SK-N-SH (cell line): ENCODE measurements around the gene ZSCAN10. TPM values are rescaled to one million over a fixed set of nuclear protein-coding genes. Genes with fewer than 3 reads are reported as not detected.
"Not testable (repeated sequence)": the region's sequence is repeated elsewhere in the genome, so short reads cannot be mapped to it uniquely, and the experiment has no call there.

Experiments used
- CTCF ChIA-PET: fragments of 300-600, 350-600 bp; formaldehyde crosslinking; extraction: SDS; loops from one replicate; lab custom pipeline; 2021; lab: Yijun Ruan, JAX
- POLR2A ChIA-PET: fragments of 350-600 bp; sonication (Branson Sonifier 250); formaldehyde crosslinking; extraction: SDS; loops from one replicate; lab custom pipeline; 2020; ENCODE audit warnings: antibody characterized with exemption, inconsistent platforms; lab: Yijun Ruan, JAX
- DNase-seq: peaks from one replicate; pipeline ENCODE4 v3.0.0; 2012
- H2AFZ ChIP-seq: fragments of 200-600 bp; sonication (generic); 2 replicates; pipeline ENCODE4 v1.8.1; 2016; ENCODE audit warnings: antibody characterized with exemption, mild to moderate bottlenecking, low read depth
- H3F3A ChIP-seq: fragments of 200-600 bp; sonication (generic); replicated peaks from 2 replicates; pipeline ENCODE3; 2016; ENCODE audit warnings: antibody characterized with exemption, mild to moderate bottlenecking; ENCODE audit not compliant: insufficient read depth
- H3K27ac ChIP-seq, 2 experiments: fragments of 200-500 bp in 1 of 2; fragments of 200-600 bp in 1 of 2; sonication (Bioruptor generic) in 1 of 2; sonication (generic), shearing (Covaris generic) in 1 of 2; 2 replicates each; pipeline versions ENCODE4 v1.5.1 to v1.6.1; 2014 to 2016; ENCODE audit warnings: low read depth in 2 of 2, inconsistent platforms in 1 of 2, low read length in 1 of 2, mild to moderate bottlenecking in 1 of 2, mixed read lengths in 1 of 2
- H3K27me3 ChIP-seq: fragments of 200-600 bp; sonication (generic), shearing (Covaris generic); 2 replicates; pipeline ENCODE4 v1.6.1; 2016; ENCODE audit warnings: mixed run types; ENCODE audit not compliant: insufficient read depth
- H3K36me3 ChIP-seq, 2 experiments: fragments of 200-500 bp in 1 of 2; fragments of 200-600 bp in 1 of 2; sonication (Bioruptor generic) in 1 of 2; sonication (generic) in 1 of 2; replicated peaks in 1 of 2; 2 replicates each; pipeline versions ENCODE3 to v1.5.1; 2014 to 2016; ENCODE audit warnings: low read length in 1 of 2, mild to moderate bottlenecking in 1 of 2; ENCODE audit not compliant: insufficient read depth in 2 of 2, control insufficient read depth in 1 of 2
- H3K4me1 ChIP-seq, 2 experiments: fragments of 200-500 bp in 1 of 2; fragments of 200-600 bp in 1 of 2; sonication (Bioruptor generic) in 1 of 2; sonication (generic), shearing (Covaris generic) in 1 of 2; 2 replicates each; pipeline versions ENCODE4 v1.5.1 to v1.6.1; 2014 to 2016; ENCODE audit warnings: low read depth in 1 of 2, low read length in 1 of 2, mixed run types in 1 of 2; ENCODE audit not compliant: insufficient read depth in 2 of 2, control insufficient read depth in 1 of 2
- H3K4me2 ChIP-seq: fragments of 200-600 bp; sonication (generic), shearing (Covaris generic); 2 replicates; pipeline ENCODE4 v1.6.1; 2017; ENCODE audit warnings: mixed run types
- H3K4me3 ChIP-seq, 2 experiments: fragments of 200-500 bp in 1 of 2; fragments of 200-600 bp in 1 of 2; sonication (Bioruptor generic) in 1 of 2; sonication (generic), shearing (Covaris generic) in 1 of 2; 2 replicates each; pipeline versions ENCODE4 v1.5.1 to v1.8.1; 2014 to 2016; ENCODE audit warnings: low read depth in 2 of 2, inconsistent platforms in 1 of 2, low read length in 1 of 2, mild to moderate bottlenecking in 1 of 2, mixed read lengths in 1 of 2, moderate library complexity in 1 of 2
- H3K79me2 ChIP-seq: fragments of 200-600 bp; sonication (generic); 2 replicates; pipeline ENCODE4 v1.8.1; 2017; ENCODE audit warnings: mild to moderate bottlenecking; ENCODE audit not compliant: insufficient read depth
- H3K9ac ChIP-seq: fragments of 200-600 bp; sonication (generic); 2 replicates; pipeline ENCODE4 v1.6.1; 2017; ENCODE audit warnings: mixed run types
- H3K9me2 ChIP-seq: fragments of 200-600 bp; sonication (generic); 2 replicates; pipeline ENCODE4 v1.6.1; 2017; ENCODE audit warnings: mixed run types
- H3K9me3 ChIP-seq: fragments of 200-600 bp; sonication (generic); 2 replicates; pipeline ENCODE4 v1.6.1; 2017; ENCODE audit warnings: mixed run types, mild to moderate bottlenecking, moderate library complexity
- H4K20me1 ChIP-seq: fragments of 200-600 bp; sonication (generic); 2 replicates; pipeline ENCODE4 v1.6.1; 2017; ENCODE audit warnings: mild to moderate bottlenecking, mixed run types; ENCODE audit not compliant: insufficient read depth
- CHD2 ChIP-seq: fragments of 150-350 bp; IDR thresholded peaks from 2 replicates; pipeline ENCODE4 v1.6.1; 2018; ENCODE audit warnings: low read length; ENCODE audit not compliant: partially characterized antibody
- CTCF ChIP-seq: fragments of 200-600 bp; sonication (generic); IDR thresholded peaks from 2 replicates; pipeline ENCODE4 v1.6.1; 2017; ENCODE audit warnings: antibody characterized with exemption, mild to moderate bottlenecking, moderate library complexity
- ELF1 ChIP-seq: IDR thresholded peaks from 2 replicates; pipeline ENCODE4 v1.4.0; 2012
- EZH2phosphoT487 ChIP-seq: fragments of 200-600 bp; sonication (generic); IDR thresholded peaks from 2 replicates; pipeline ENCODE4 v1.6.1; 2017; ENCODE audit warnings: low read depth, mixed run types, mild to moderate bottlenecking, antibody characterized with exemption, moderate library complexity, borderline replicate concordance
- FOSL2 ChIP-seq: IDR thresholded peaks from 2 replicates; pipeline ENCODE4 v1.4.0; 2012; ENCODE audit warnings: low read depth, mild to moderate bottlenecking, moderate library complexity, borderline replicate concordance
- GABPA ChIP-seq: IDR thresholded peaks from 2 replicates; pipeline ENCODE4 v1.4.0; 2012; ENCODE audit warnings: low read depth, mild to moderate bottlenecking
- JUND ChIP-seq: IDR thresholded peaks from 2 replicates; pipeline ENCODE4 v1.4.0; 2012
- MEF2A ChIP-seq: IDR thresholded peaks from 2 replicates; pipeline ENCODE4 v1.4.0; 2012; ENCODE audit warnings: low read depth, borderline replicate concordance
- MXI1 ChIP-seq: IDR thresholded peaks from 2 replicates; pipeline ENCODE4 v1.6.1; 2012; ENCODE audit warnings: mild to moderate bottlenecking, low read depth, low read length, improper control_type of control experiment
- PBX3 ChIP-seq: IDR thresholded peaks from 2 replicates; pipeline ENCODE4; 2012
- POLR2AphosphoS5 ChIP-seq: IDR thresholded peaks from 2 replicates; pipeline ENCODE4 v1.6.1; 2012; ENCODE audit warnings: low read depth, low read length
- RCOR1 ChIP-seq: fragments of 150-350 bp; IDR thresholded peaks from 2 replicates; pipeline ENCODE4 v1.6.1; 2017; ENCODE audit warnings: antibody characterized with exemption, low read length
- REST ChIP-seq: IDR thresholded peaks from 2 replicates; pipeline ENCODE4 v1.6.1; 2012; ENCODE audit warnings: mild to moderate bottlenecking, low read depth, low read length, moderate library complexity
- TAF1 ChIP-seq: IDR thresholded peaks from 2 replicates; pipeline ENCODE4 v1.6.1; 2012; ENCODE audit warnings: low read depth, mild to moderate bottlenecking, low read length, moderate library complexity, borderline replicate concordance
- TEAD4 ChIP-seq: IDR thresholded peaks from 2 replicates; pipeline ENCODE4 v1.4.0; 2012; ENCODE audit warnings: mild to moderate bottlenecking, borderline replicate concordance; ENCODE audit not compliant: insufficient read depth
- USF1 ChIP-seq: IDR thresholded peaks from 2 replicates; pipeline ENCODE4 v1.4.0; 2012; ENCODE audit warnings: low read depth, borderline replicate concordance
- USF2 ChIP-seq: fragments of 150-350 bp; IDR thresholded peaks from 2 replicates; pipeline ENCODE4 v1.6.1; 2017; ENCODE audit warnings: antibody characterized with exemption, low read length, low read depth, borderline replicate concordance
- YY1 ChIP-seq: IDR thresholded peaks from 2 replicates; pipeline ENCODE4 v1.4.0; 2012; ENCODE audit warnings: low read depth, mild to moderate bottlenecking
- ZBTB33 ChIP-seq: IDR thresholded peaks from 2 replicates; pipeline ENCODE4 v1.4.0; 2012; ENCODE audit warnings: low read depth, borderline replicate concordance
- WGBS: methylation state at CpG from one replicate; pipeline ENCODE4 v1.1.6; 2017; ENCODE audit warnings: low lambda C conversion rate; 5-methylcytosine and 5-hydroxymethylcytosine counted together
- polyA plus RNA-seq, 3 experiments: library from polyadenylated mRNA; depleted of rRNA; stranded (reverse); fragments of >200 nt; gene quantifications; 2 replicates each; pipeline ENCODE4 v1.2.3, GENCODE V29; 2012

ZSCAN10 gene
- polyA plus RNA-seq, 1 of the 3 experiments (the other 2 are of a cell fraction): 0.05 TPM

- no peaks in the 10 kb centered on the region for H3K79me2 ChIP-seq
- TF ChIP-seq TEAD4 (no peak), REST (no peak), USF2 (no peak), YY1 (no peak), ZBTB33 (no peak), JUND (no peak), MEF2A (no peak), ELF1 (no peak), RCOR1 (no peak), GABPA (no peak), FOSL2 (no peak), CHD2 (no peak), USF1 (no peak), PBX3 (no peak), EZH2phosphoT487 (no peak), CTCF (no peak), POLR2AphosphoS5 (no peak), TAF1 (no peak), MXI1 (no peak)
- TF ChIP-seq, all 33 proteins: peak for 0
- POLR2A ChIA-PET: no interaction called here
- CTCF ChIA-PET: interaction anchor here (2.9 kb wide), 1 partner anchor 12 kb away, joined by 12 read pairs; no protein-coding TSS in a partner anchor
- no peaks in the 10 kb centered on the region; a peak in 1 of 4 replicates for H3K4me1 ChIP-seq
- no peaks in the 10 kb centered on the region for H3K9me2 ChIP-seq
- no peak overlapping the region for H2AFZ ChIP-seq
- WGBS: 85% methylated on average over 6 of the region's 9 CpGs
- H3K4me2 ChIP-seq: no peak overlapping the region
- no peak overlapping the region for H3K27ac ChIP-seq
- no peak for DNase-seq
- H3K27me3 ChIP-seq: peaks cover 10% of the 10 kb centered on the region
- no peak overlapping the region for H3K4me3 ChIP-seq
- H4K20me1 ChIP-seq: no peaks in the 10 kb centered on the region
- no peaks in the 10 kb centered on the region for H3F3A ChIP-seq
- no peaks in the 10 kb centered on the region for H3K9me3 ChIP-seq
- no peaks in the 10 kb centered on the region for H3K36me3 ChIP-seq
- no peak overlapping the region for H3K9ac ChIP-seq
These were observed 28.4 kb downstream of the ZSCAN10 start for GRCh38 chr16:3070608-3071111.

GRCh38 chr16:3069146-3069545 lies 29.9 kb downstream of the ZSCAN10 start:
- H4K20me1 ChIP-seq, H3K27ac ChIP-seq, H3K27me3 ChIP-seq, H3F3A ChIP-seq, H3K9ac ChIP-seq, H3K4me2 ChIP-seq, DNase-seq, H3K9me2 ChIP-seq, H3K79me2 ChIP-seq, H3K9me3 ChIP-seq, H3K4me3 ChIP-seq, H2AFZ ChIP-seq, H3K4me1 ChIP-seq, POLR2A ChIA-PET, H3K36me3 ChIP-seq: not testable (repeated sequence)
- CTCF ChIA-PET: interaction anchor here (2.9 kb wide), 1 partner anchor 10 kb away, joined by 12 read pairs; no protein-coding TSS in a partner anchor
- WGBS: 84% methylated on average over 10 of the region's 11 CpGs
